Measurements from ENCODE around the gene TEX14. TPM values are rescaled to one million over a fixed set of nuclear protein-coding genes. Genes with fewer than 3 reads are reported as not detected.
A peak's percentile ranks its signal among the peaks of the same experiment; 100 is the strongest.

TEX14 gene
- total RNA-seq, 2 donors from 2014 or later, result not detected

GRCh38 chr17:58515286-58515685 is 176.6 kb downstream of the TEX14 start:
- Histone ChIP-seq H3K27ac (peak overlapping the region; percentile 78 to 85), H3K4me3 (no peak overlapping the region), H3K27me3 (no peaks in the 10 kb centered on the region), H3K9me3 (no peaks in the 10 kb centered on the region), H3K4me1 (peaks cover 0 to 60% of the 10 kb centered on the region in 2 donors), H3K36me3 (peaks cover 17% of the 10 kb centered on the region)
- no peak for DNase-seq (ENCODE audit: low spot score)
- no peak for TF ChIP-seq CTCF (IDR thresholded peaks at IDR 0.05)

- DNase-seq (ENCODE audit: low spot score), result no peak
- peak overlapping the region; percentile 78 to 85 for H3K27ac ChIP-seq
- TF ChIP-seq CTCF (IDR thresholded peaks at IDR 0.05), result no peak
- H3K9me3 ChIP-seq, result no peaks in the 10 kb centered on the region
- peaks cover 22% of the 10 kb centered on the region for H3K36me3 ChIP-seq
- peak overlapping the region; percentile 55 to 68 for H3K4me3 ChIP-seq
- H3K27me3 ChIP-seq, result no peaks in the 10 kb centered on the region
- peaks cover 0 to 55% of the 10 kb centered on the region in 2 donors for H3K4me1 ChIP-seq
Measured at GRCh38 chr17:58514770-58515157, 177.1 kb downstream of the TEX14 start.

- Histone ChIP-seq H3K27me3 (no peaks in the 10 kb centered on the region), H3K9me3 (no peaks in the 10 kb centered on the region), H3K27ac (peak within 1 kb of the TSS; percentile 78 to 85), H3K4me1 (peaks cover 0 to 49% of the 10 kb centered on the region in 2 donors), H3K4me3 (peak within 1 kb of the TSS; percentile 55 to 68), H3K36me3 (peaks cover 28% of the 10 kb centered on the region)
- DNase-seq (ENCODE audit: low spot score), result peak; percentile 77
- TF ChIP-seq CTCF (IDR thresholded peaks at IDR 0.05), result no peak
Measured at GRCh38 chr17:58513965-58514769, 177.7 kb downstream of the TEX14 start, which contains the start of gene MTMR4. Gene MTMR4, minus strand, starts transcription at chr17:58514638. Its CDS starts 231 bp downstream, at chr17:58514407.

- H3K27me3 ChIP-seq, result no peaks in the 10 kb centered on the region
- peaks cover 36% of the 10 kb centered on the region for H3K36me3 ChIP-seq
- H3K4me3 ChIP-seq, result peak overlapping the region; percentile 55 to 68
- peaks cover 0 to 44% of the 10 kb centered on the region in 2 donors for H3K4me1 ChIP-seq
- no peak for DNase-seq (ENCODE audit: low spot score)
- no peak for TF ChIP-seq CTCF (IDR thresholded peaks at IDR 0.05)
- H3K27ac ChIP-seq, result no peak overlapping the region
- H3K9me3 ChIP-seq, result no peaks in the 10 kb centered on the region
Measured at GRCh38 chr17:58513267-58513964, 178.4 kb downstream of the TEX14 start.

GRCh38 chr17:58510075-58510474 is 181.8 kb downstream of the TEX14 start:
- Histone ChIP-seq H3K4me3 (no peak overlapping the region), H3K27ac (no peak overlapping the region), H3K9me3 (no peaks in the 10 kb centered on the region), H3K36me3 (peaks cover 65% of the 10 kb centered on the region), H3K27me3 (no peaks in the 10 kb centered on the region), H3K4me1 (peaks cover 0 to 27% of the 10 kb centered on the region in 2 donors)
- no peak for TF ChIP-seq CTCF (IDR thresholded peaks at IDR 0.05)
- no peak for DNase-seq (ENCODE audit: low spot score)

Measured in right atrium auricular region (tissue), 2 donors.